ENCODE results near the gene IL1R2.

- TF ChIP-seq CREB1 (CRISPR knock-in tag; IDR thresholded peaks at IDR 0.05) (no peak), TEAD1 (CRISPR knock-in tag; IDR thresholded peaks at IDR 0.05) (no peak), CTCF (IDR thresholded peaks at IDR 0.05) (no peak), NFE2L1 (CRISPR knock-in tag; IDR thresholded peaks at IDR 0.05) (no peak), KAT7 (CRISPR knock-in tag; IDR thresholded peaks at IDR 0.05; ENCODE audit: borderline replicate concordance) (no peak), ATF3 (CRISPR knock-in tag; conservative IDR thresholded peaks at IDR 0.05) (no peak), ETV6 (CRISPR knock-in tag; IDR thresholded peaks at IDR 0.05) (no peak), ATF1 (CRISPR knock-in tag; IDR thresholded peaks at IDR 0.05) (no peak), RELA (CRISPR knock-in tag; IDR thresholded peaks at IDR 0.05; ENCODE audit: borderline replicate concordance) (no peak), IRF2 (CRISPR knock-in tag; IDR thresholded peaks at IDR 0.05; ENCODE audit: borderline replicate concordance, low read depth) (no peak), ESRRA (CRISPR knock-in tag; IDR thresholded peaks at IDR 0.05; ENCODE audit: borderline replicate concordance) (no peak), MAX (CRISPR knock-in tag; IDR thresholded peaks at IDR 0.05) (no peak), FOXP1 (CRISPR knock-in tag; IDR thresholded peaks at IDR 0.05; ENCODE audit: borderline replicate concordance) (no peak)
Measured at GRCh38 chr2:101980368-101980767, 11.4 kb upstream of the IL1R2 start.
